ENCODE data around the gene HDGFL3. TPM values are rescaled to one million over a fixed set of nuclear protein-coding genes. Genes with fewer than 3 reads are reported as not detected.

HDGFL3 gene
- 130 TPM for total RNA-seq (ENCODE audit: unreplicated experiment)
- long read RNA-seq, full-length matches to known transcripts, result 23 of 43 reads
- long read RNA-seq, partial matches to known transcripts, result 18 of 43 reads
- long read RNA-seq, other reads (novel, unspliced or antisense), result 2 of 43 reads

DNA sequence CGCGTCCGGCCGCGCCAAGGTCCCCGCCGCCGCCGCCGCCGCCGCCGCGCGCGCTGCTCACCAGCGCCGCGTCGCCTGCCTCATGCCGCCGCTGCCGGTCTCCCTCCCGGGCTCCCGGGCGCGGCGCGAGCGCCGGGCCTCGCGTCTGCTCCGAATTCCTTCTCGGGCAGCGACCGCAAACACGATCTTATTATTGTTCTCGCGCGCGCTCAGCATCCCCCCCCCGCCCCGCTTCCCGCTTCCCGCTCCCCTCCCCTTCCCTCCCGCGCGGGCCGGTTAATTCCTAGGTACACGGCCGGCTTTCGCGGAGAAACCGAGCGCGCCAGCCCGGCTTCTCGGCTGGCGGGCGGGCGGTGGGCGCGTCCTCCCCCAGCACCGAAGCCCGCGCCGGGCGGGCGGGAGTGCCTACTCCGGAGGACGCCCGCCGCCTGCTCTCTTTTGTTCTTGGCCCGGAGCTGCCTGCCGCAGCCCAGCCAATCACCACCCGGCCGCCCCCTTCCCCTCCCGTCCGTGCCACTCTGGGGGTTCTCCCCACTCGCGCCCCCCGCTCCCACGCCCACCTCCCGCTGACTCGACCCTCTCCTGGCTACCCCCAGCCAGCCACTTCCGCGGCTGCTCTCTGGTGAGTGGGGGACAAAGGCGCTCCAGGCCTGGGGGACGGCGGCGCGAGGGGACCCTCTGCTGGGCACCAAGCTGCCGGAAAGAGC, at the start of gene HDGFL3:
Gene HDGFL3, minus strand, starts transcription at position 164 of the 707 bp plus-strand sequence. CDS start 409 bp downstream, outside the sequence.
- TF ChIP-seq CTCF (IDR thresholded peaks at IDR 0.05; ENCODE audit: partially characterized antibody, unreplicated experiment), result no peak
- DNase-seq, result peak; percentile 75
- H3K27me3 Mint-ChIP-seq (ENCODE audit: unreplicated experiment), result peaks cover 9% of the 10 kb centered on the region

DNA sequence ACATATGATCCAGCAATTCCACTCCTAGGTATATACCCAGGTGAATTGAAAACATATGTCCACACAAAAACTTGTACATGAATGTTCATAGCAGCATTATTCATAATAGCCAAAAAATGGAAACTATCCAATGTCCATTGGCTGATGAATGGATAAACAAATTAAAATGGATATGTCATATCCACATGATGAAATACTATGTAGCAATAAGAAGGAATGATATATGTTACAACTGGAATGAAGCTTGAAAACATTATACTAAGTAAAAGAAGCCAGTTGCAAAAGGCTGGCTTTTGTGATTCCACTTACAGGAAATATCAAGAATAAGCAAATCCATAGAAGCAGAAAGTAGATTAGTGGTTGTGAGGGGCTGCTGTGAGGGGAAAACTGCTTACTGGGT, 43.2 kb upstream of the HDGFL3 start:
- TF ChIP-seq CTCF (IDR thresholded peaks at IDR 0.05; ENCODE audit: partially characterized antibody, unreplicated experiment), result no peak
- Mint-ChIP-seq H3K9me3 (ENCODE audit: unreplicated experiment) (peaks cover 2% of the 10 kb centered on the region), H3K27ac (ENCODE audit: unreplicated experiment) (no peak overlapping the region), H3K36me3 (ENCODE audit: unreplicated experiment) (no peaks in the 10 kb centered on the region), H3K4me3 (ENCODE audit: unreplicated experiment) (no peak overlapping the region), H3K27me3 (ENCODE audit: unreplicated experiment) (peaks cover 5% of the 10 kb centered on the region), H3K4me1 (ENCODE audit: low read depth, unreplicated experiment) (no peaks in the 10 kb centered on the region)
- DNase-seq, result no peak

More for the DNA sequence above, at the start of gene HDGFL3:
- Mint-ChIP-seq H3K4me1 (ENCODE audit: low read depth, unreplicated experiment) (peaks cover 15% of the 10 kb centered on the region), H3K36me3 (ENCODE audit: unreplicated experiment) (peaks cover 5% of the 10 kb centered on the region), H3K4me3 (ENCODE audit: unreplicated experiment) (peak within 1 kb of the TSS; percentile 100), H3K27ac (ENCODE audit: unreplicated experiment) (peak within 1 kb of the TSS; percentile 100), H3K9me3 (ENCODE audit: unreplicated experiment) (peaks cover 8% of the 10 kb centered on the region)

- no peaks in the 10 kb centered on the region for H3K36me3 Mint-ChIP-seq (ENCODE audit: unreplicated experiment)
- no peak for DNase-seq
- H3K27me3 Mint-ChIP-seq (ENCODE audit: unreplicated experiment), result peaks cover 5% of the 10 kb centered on the region
- H3K27ac Mint-ChIP-seq (ENCODE audit: unreplicated experiment), result no peak overlapping the region
- TF ChIP-seq CTCF (IDR thresholded peaks at IDR 0.05; ENCODE audit: partially characterized antibody, unreplicated experiment), result no peak
- peaks cover 5% of the 10 kb centered on the region for H3K9me3 Mint-ChIP-seq (ENCODE audit: unreplicated experiment)
- no peaks in the 10 kb centered on the region for H3K4me1 Mint-ChIP-seq (ENCODE audit: low read depth, unreplicated experiment)
- no peak overlapping the region for H3K4me3 Mint-ChIP-seq (ENCODE audit: unreplicated experiment)
These were observed 41.4 kb upstream of the HDGFL3 start for GRCh38 chr15:83249030-83249343.

DNA sequence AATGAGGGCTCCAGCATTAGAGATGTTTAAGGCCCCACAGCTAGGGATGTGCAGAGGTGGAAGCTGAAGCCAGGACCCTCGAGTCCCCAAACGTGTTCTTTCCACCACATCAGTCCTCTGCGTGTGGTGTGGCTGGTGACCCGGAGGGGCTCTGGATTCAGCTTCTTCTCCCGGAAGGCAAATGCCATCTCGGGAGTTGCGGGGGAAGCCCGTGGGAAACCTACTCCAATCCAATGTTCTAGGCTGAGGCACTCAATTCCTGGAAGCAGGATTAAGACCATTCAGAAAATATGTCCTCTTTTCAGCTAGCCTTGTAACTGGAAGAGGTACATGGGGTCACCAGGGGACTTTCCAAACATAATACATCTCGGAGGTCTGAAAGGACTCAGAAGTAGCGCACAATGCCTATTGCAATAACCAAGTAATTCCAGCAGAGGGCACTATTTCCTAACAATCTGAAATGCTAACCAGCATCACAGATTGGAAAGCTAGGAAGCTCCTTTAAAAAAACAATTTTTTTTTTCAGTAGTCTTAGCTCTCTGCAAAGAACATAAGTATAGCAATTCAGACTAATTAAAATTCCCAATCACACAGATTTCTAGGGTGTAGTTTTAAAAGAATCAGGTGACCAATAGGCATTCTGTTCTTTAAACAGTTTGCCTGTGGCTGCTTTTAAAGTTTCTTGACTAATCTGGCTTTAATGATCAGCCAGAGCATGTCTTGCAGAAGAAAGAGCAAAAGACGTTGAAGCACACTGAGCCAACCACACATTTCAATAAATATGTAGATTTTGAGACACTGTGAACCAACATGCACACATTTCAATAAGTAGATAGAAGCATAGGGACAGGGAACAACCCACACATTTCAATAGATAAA, 40.8 kb upstream of the HDGFL3 start:
- Mint-ChIP-seq H3K27ac (ENCODE audit: unreplicated experiment) (no peak overlapping the region), H3K9me3 (ENCODE audit: unreplicated experiment) (peaks cover 5% of the 10 kb centered on the region), H3K4me1 (ENCODE audit: low read depth, unreplicated experiment) (no peaks in the 10 kb centered on the region), H3K36me3 (ENCODE audit: unreplicated experiment) (no peaks in the 10 kb centered on the region), H3K27me3 (ENCODE audit: unreplicated experiment) (peaks cover 5% of the 10 kb centered on the region), H3K4me3 (ENCODE audit: unreplicated experiment) (no peak overlapping the region)
- peak; percentile 99 for TF ChIP-seq CTCF (IDR thresholded peaks at IDR 0.05; ENCODE audit: partially characterized antibody, unreplicated experiment)
- DNase-seq, result no peak

Measured in glutamatergic neuron (in vitro differentiated cells).